Left renal pelvis (tissue), 4 donors: ENCODE data around the gene RBX1. TPM values are rescaled to one million over a fixed set of nuclear protein-coding genes. Genes with fewer than 3 reads are reported as not detected.
A peak's percentile ranks its signal among the peaks of the same experiment; 100 is the strongest.
"Not testable (repeated sequence)": the region's sequence is repeated elsewhere in the genome, so short reads cannot be mapped to it uniquely, and the experiment has no call there.

Experiments
- DNase-seq, 4 donors: peaks; one replicate each; pipeline ENCODE4 v3.0.0-alpha.2; 2013; ENCODE audit warnings: low read depth in 4 of 4, low spot score in 3 of 4
- polyA plus RNA-seq, 4 donors: library from polyadenylated mRNA; unstranded; fragments of 120-200 nt; gene quantifications; one replicate each; pipeline ENCODE4 v1.2.1, GENCODE V29; 2013; ENCODE audit not compliant: insufficient read length in 4 of 4

The RBX1 gene
- polyA plus RNA-seq: 10 to 100 TPM; 62.1 to 70.9 (median 68.4) TPM

DNA sequence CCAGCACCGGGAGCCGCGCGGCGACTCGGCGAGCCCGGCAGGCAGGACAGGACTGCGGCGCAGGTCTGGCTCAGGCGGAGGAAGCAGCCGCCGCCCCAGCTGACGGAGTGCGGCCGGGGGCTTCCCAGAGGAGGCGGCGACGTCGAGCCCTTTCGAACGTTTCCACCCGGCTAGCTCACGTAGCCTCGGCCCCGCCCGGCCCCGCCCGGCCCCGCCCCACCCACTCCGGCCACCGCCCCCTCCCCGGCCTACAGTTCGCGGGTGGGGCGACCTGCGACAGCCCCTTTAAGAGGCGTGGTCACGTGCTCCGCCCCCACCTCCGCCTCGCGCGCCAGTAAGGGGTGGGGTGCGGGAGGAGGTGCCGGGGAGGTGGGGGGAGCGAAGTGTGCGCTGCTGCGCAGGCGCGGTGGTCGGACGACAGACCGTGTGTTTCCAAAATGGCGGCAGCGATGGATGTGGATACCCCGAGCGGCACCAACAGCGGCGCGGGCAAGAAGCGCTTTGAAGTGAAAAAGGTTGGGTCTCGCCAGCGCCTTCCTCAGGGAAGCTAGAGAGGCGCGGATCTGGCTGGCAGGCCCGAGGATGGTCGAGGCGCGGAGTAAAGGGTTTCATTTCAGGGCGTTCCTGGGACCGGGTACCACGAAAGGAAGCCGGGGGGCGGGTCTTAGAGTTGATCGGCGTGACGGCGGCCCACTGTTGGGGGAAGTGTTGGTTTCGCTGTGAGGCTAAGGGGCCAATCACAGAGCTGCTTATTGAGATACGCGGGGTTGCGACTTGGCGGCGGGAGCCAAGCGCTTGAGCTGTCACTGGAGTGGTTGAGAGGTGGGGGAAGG, at the start of gene RBX1:
Gene RBX1, plus strand, starts transcription at position 417 of the 833 bp plus-strand sequence. Its CDS starts 21 bp downstream, at position 438.
- peak; percentile 96 to 98 (median 97) for DNase-seq

- no peak for DNase-seq
Observed at GRCh38 chr22:40904101-40904500, 47.1 kb upstream of the RBX1 start.

DNA sequence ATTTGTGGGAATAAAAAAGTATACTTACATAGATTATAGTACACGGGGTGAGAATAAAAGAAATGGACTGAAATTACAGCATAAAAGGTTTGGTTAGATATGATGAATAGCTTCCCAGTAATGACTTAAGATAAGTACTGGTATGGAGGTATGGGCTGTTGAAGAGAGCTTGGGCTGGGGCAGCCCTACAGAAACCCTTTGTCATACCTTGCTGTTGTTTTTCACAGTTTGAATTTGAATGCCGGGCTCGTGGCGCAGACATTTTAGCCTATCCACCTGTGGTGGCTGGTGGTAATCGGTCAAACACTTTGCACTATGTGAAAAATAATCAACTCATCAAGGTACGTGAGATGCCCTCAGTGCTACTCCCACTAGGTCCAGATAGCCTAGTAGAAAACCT, 42.3 kb upstream of the RBX1 start:
- DNase-seq: no peak

GRCh38 chr22:40911772-40912171, 39.4 kb upstream of the RBX1 start:
- DNase-seq: no peak

- DNase-seq: not testable (repeated sequence)
Observed at GRCh38 chr22:40912987-40913386, 38.2 kb upstream of the RBX1 start.

DNA sequence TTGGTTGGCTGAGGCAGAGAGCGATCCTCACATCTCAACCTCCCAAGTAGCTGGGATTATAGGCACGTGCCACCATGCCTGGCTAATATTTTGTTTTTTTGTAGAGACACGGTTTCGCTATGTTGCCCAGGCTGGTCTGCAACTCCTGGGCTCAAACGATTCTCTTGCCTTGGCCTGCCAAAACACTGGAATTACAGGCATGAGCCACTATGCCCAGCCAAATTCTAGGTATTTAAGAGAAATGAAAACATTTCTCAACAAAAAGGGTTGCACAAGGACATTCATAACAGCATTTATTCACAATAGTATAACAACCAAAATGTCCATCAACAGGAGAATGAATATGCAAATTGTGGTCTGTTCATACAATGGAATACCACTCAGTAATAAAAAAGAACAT, 31.7 kb upstream of the RBX1 start:
- no peak for DNase-seq

- no peak for DNase-seq
Observed at GRCh38 chr22:40920526-40920925, 30.7 kb upstream of the RBX1 start.

DNA sequence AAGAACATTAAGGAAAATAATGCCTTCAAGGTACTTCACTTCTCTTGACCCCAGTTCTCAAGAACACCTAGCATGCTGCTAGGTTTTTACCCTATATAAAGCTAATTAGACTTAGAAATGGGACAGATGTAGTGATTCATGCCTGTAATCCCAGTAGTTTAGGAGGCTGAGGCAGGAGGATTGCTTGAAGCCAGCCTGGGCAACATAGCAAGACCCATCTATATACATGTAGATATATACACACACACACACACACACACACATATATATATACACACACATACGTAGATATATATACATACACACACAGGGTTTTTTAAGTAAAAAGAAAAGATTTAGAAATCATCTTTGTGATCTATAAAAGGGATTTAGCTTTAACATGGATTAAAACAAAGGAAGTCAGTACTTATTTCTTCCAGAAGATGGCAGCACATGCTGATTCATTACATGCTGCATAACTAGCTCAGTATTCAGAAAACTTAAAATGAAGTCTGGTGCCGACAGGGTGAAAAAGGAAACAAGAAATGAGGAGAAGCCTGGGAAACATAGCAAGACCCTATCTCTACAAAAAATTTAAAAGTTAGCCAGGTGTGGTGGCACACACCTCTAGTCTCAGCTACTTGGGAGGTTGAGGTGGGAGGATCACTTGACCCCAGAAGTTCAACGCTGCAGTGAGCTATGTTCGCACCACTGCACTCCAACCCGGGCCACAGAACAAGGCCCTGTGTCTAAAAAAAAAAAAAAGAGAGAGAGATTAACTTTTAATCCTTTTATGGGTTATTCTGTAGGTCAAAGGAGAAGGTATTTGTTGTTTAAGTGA, 28.5 kb upstream of the RBX1 start:
- peak; percentile 29 to 39 (median 34) for DNase-seq

GRCh38 chr22:40928657-40929056, 22.5 kb upstream of the RBX1 start:
- no peak for DNase-seq

DNA sequence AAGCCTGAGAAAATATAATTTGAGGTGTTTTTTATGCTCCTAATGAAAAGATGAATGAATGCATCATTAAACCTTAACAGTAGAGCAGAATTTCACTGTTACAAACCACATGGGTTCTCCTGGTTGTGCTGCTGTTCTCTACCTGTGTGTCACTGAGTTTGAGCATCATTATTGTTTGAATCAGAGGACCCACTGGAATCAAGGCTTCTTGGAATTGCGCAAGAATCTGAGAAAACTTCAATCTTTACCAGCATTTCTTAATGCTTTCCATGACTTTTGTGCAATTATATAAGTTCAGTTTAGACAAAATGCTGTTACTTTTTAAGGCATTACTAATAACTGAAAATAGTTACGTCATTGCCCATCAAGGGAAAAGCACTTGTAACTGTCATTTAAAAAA, 18.8 kb upstream of the RBX1 start:
- DNase-seq: no peak

- DNase-seq: no peak
Observed at GRCh38 chr22:40939202-40939601, 12.0 kb upstream of the RBX1 start.

GRCh38 chr22:40951795-40952605, 822 bp downstream of the RBX1 start:
- peak in 1 of 4 donors; percentile 4 for DNase-seq

DNA sequence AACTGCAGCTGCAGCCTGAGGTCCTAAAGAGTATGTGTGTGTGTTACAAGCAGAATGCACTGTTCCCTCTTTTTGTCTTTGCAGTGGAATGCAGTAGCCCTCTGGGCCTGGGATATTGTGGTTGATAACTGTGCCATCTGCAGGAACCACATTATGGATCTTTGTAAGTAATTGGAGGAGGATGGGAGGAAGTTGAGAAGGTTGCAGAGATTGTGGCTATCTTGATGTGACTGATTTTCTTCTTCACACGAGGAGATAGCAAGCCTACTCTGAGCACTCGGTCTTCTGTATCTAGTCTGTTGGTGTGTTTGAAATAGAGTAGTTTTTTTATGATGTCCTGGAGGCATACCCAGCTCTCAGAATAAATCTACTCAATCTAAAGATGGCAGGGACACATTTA, 2.3 kb downstream of the RBX1 start:
- no peak for DNase-seq

DNA sequence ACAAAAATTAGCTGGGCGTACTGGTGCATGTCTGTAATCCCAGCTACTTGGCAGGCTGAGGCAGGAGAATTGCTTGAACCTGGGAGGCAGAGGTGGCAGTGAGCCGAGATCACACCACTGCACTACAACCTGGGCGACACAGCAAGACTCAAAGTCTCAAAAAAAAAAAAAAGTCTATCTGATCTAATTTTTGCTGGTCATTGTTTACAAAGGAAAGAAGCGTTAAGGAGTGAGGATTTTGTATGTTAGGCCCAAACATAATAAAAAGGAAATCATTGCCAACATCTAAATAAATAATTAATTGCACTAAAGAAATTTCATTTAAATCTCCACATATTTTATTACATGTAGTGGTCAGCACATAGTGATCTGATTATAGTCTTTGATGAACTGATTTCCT, 2.9 kb downstream of the RBX1 start:
- DNase-seq: no peak

DNA sequence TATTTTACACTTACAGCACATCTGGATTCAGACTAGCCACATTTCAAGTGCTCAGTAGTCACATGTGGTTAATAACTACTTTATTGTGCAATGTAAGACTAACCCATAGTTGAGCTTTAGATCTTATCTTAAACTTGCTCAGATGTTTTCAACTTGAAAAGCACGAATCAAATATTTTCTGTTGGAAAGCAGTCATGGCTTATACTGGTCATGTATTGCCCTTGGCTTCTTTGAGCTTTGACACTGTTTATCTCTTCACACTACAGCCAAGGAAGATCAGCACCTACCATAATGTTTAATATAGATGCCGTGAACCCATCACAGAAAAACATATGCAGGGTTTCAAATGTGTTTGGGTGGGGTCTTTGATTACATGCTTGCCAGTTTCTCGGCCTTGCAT, 4.4 kb downstream of the RBX1 start:
- DNase-seq: no peak

- DNase-seq: no peak
Observed at GRCh38 chr22:40957601-40958000, 6.4 kb downstream of the RBX1 start.

DNA sequence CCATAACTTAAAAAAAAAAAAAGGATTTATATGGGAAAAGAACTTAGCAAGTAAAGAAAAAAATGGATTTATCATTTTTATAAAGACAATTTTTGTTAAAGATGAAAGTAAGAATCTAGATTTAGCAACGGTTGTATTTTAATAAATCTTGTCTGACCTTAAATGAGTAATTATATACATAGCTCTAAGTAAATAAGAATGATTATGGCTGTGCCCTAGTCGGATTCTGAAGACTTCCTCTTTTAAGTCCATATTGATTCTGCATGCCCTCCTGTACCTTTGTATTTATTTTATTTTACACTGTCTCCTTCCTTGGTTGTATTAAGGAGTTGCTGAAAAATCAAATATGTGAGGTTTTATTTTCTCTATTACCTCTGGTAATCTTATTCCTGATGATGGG, 7.1 kb downstream of the RBX1 start:
- no peak for DNase-seq

GRCh38 chr22:40960145-40960544, 9.0 kb downstream of the RBX1 start:
- DNase-seq: no peak

- DNase-seq: no peak
Observed at GRCh38 chr22:40965936-40966725, 15.0 kb downstream of the RBX1 start.

DNA sequence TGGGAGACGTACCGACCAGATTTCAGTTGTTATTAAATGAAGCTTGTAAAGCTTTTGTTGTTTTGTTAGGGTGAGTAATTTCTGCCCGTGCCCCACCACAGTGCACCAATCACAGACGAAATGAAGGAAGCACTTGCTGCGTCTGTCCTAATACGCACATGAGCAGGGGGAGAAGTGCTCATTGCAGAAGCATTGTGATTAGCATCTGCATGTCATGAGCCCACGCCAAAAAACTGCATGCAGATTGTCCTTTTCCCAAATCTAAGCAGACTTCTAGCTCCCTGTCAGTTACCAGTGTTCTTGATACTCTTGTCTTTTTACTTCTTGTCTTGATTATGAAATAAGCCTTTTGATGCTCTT, 15.5 kb downstream of the RBX1 start:
- no peak for DNase-seq
